Mesenchymal stem cell (in vitro differentiated cells and primary cell): ENCODE results near the gene DSCAML1.

Experiments
- DNase-seq: peaks from one replicate; pipeline ENCODE4 v3.0.0-alpha.2; 2013
- H2AFZ ChIP-seq: one replicate; pipeline ENCODE4 v1.6.1; 2013; ENCODE audit warnings: low read depth, mild to moderate bottlenecking, control low read depth, inconsistent platforms, low read length, moderate library complexity
- H2AK5ac ChIP-seq: 2 replicates; pipeline ENCODE4 v1.6.1; 2013; ENCODE audit warnings: low read length, moderate library complexity, mild to moderate bottlenecking, inconsistent platforms; ENCODE audit not compliant: severe bottlenecking
- H2BK120ac ChIP-seq: one replicate; pipeline ENCODE4 v1.6.1; 2013; ENCODE audit warnings: low read depth, mild to moderate bottlenecking, inconsistent platforms, low read length, moderate library complexity
- H2BK12ac ChIP-seq, 2 experiments: one replicate each; pipeline ENCODE4 v1.6.1; 2013; ENCODE audit warnings: inconsistent platforms in 2 of 2, low read length in 2 of 2, mild to moderate bottlenecking in 2 of 2, moderate library complexity in 2 of 2, control low read depth in 1 of 2
- H2BK15ac ChIP-seq: one replicate; pipeline ENCODE4 v1.6.1; 2013; ENCODE audit warnings: mild to moderate bottlenecking, low read depth, inconsistent platforms; ENCODE audit not compliant: poor library complexity, severe bottlenecking
- H2BK5ac ChIP-seq: 2 replicates; pipeline ENCODE4 v1.6.1; 2013; ENCODE audit warnings: low read depth, mild to moderate bottlenecking, low read length, control low read depth, inconsistent platforms; ENCODE audit not compliant: poor library complexity, severe bottlenecking
- H3K14ac ChIP-seq, 2 experiments: one replicate each; pipeline ENCODE4 v1.6.1; 2013; ENCODE audit warnings: inconsistent platforms in 2 of 2, low read length in 2 of 2, control low read depth in 1 of 2, mild to moderate bottlenecking in 1 of 2, moderate library complexity in 1 of 2
- H3K18ac ChIP-seq, 2 experiments: one replicate each; pipeline ENCODE4 v1.6.1; 2013; ENCODE audit warnings: inconsistent platforms in 2 of 2, low read length in 2 of 2, control low read depth in 1 of 2, low read depth in 1 of 2, mild to moderate bottlenecking in 1 of 2
- H3K23ac ChIP-seq, 2 experiments: one replicate each; pipeline ENCODE4 v1.6.1; 2013; ENCODE audit warnings: inconsistent platforms in 2 of 2, low read length in 2 of 2, mild to moderate bottlenecking in 2 of 2, moderate library complexity in 2 of 2, control low read depth in 1 of 2
- H3K27ac ChIP-seq: 2 replicates; pipeline ENCODE4 v1.5.1; 2013; ENCODE audit warnings: mild to moderate bottlenecking, moderate library complexity, low read length, control low read depth, inconsistent platforms; ENCODE audit not compliant: poor library complexity, severe bottlenecking
- H3K27me3 ChIP-seq, 2 experiments: 2 replicates each; pipeline versions ENCODE4 v1.6.1 to v1.7.0; 2013; ENCODE audit warnings: low read length in 2 of 2, mild to moderate bottlenecking in 2 of 2, moderate library complexity in 2 of 2, control low read depth in 1 of 2, inconsistent platforms in 1 of 2; ENCODE audit not compliant: control insufficient read depth in 1 of 2, insufficient read depth in 1 of 2
- H3K36me3 ChIP-seq, 2 experiments: 2 replicates each; pipeline versions ENCODE4 v1.6.1 to v1.7.0; 2013; ENCODE audit warnings: low read length in 2 of 2, control low read depth in 1 of 2, inconsistent platforms in 1 of 2, low read depth in 1 of 2, mild to moderate bottlenecking in 1 of 2; ENCODE audit not compliant: insufficient read depth in 2 of 2, control insufficient read depth in 1 of 2
- H3K4ac ChIP-seq, 2 experiments: one replicate each; pipeline ENCODE4 v1.6.1; 2013; ENCODE audit warnings: inconsistent platforms in 2 of 2, low read length in 2 of 2, mild to moderate bottlenecking in 2 of 2, moderate library complexity in 2 of 2, control low read depth in 1 of 2, low read depth in 1 of 2
- H3K4me1 ChIP-seq: 2 replicates; pipeline ENCODE4 v1.6.1; 2013; ENCODE audit warnings: low read depth, low read length, control low read depth; ENCODE audit not compliant: control insufficient read depth, insufficient read depth
- H3K4me2 ChIP-seq: 2 replicates; pipeline ENCODE4 v1.6.1; 2013; ENCODE audit warnings: low read length, mild to moderate bottlenecking, inconsistent platforms; ENCODE audit not compliant: poor library complexity, severe bottlenecking
- H3K4me3 ChIP-seq, 2 experiments: 2 replicates each; pipeline versions ENCODE4 v1.5.1 to v1.7.0; 2013; ENCODE audit warnings: low read length in 2 of 2, mild to moderate bottlenecking in 2 of 2, control low read depth in 1 of 2, low read depth in 1 of 2; ENCODE audit not compliant: insufficient read depth in 1 of 2
- H3K79me1 ChIP-seq: replicated peaks from 2 replicates; pipeline ENCODE4 v1.6.1; 2013; ENCODE audit warnings: mild to moderate bottlenecking, control low read depth, low read length, inconsistent platforms; ENCODE audit not compliant: poor library complexity, severe bottlenecking
- H3K9ac ChIP-seq: 2 replicates; pipeline ENCODE4 v1.7.0; 2013; ENCODE audit warnings: mild to moderate bottlenecking, low read length, moderate library complexity
- H3K9me3 ChIP-seq: 2 replicates; pipeline ENCODE4 v1.7.0; 2013; ENCODE audit warnings: mild to moderate bottlenecking, low read length; ENCODE audit not compliant: control insufficient read depth
- H4K8ac ChIP-seq: one replicate; pipeline ENCODE4 v1.6.1; 2013; ENCODE audit warnings: inconsistent platforms, mild to moderate bottlenecking, low read length, moderate library complexity
- H4K91ac ChIP-seq: one replicate; pipeline ENCODE4 v1.6.1; 2013; ENCODE audit warnings: mild to moderate bottlenecking, low read length, inconsistent platforms
- WGBS: methylation state at CpG from one replicate; pipeline ENCODE4 v1.1.7; 2013; ENCODE audit warnings: mixed read lengths; 5-methylcytosine and 5-hydroxymethylcytosine counted together

DSCAML1 gene

GRCh38 chr11:117826190-117826570 lies 29.2 kb upstream of the DSCAML1 start:
- Histone ChIP-seq H3K4me3 (no peak overlapping the region), H2BK5ac (peak overlapping the region; percentile 84), H2AFZ (no peak overlapping the region), H3K4me2 (no peak overlapping the region), H3K18ac (no peak overlapping the region), H2BK12ac (peak overlapping the region in 1 of 2 experiments; percentile 22), H3K27ac (peak overlapping the region; percentile 94), H3K36me3 (peaks cover 0 to 15% of the 10 kb centered on the region in 2 experiments), H3K23ac (no peak overlapping the region), H3K9me3 (no peaks in the 10 kb centered on the region), H4K8ac (no peak overlapping the region), H3K9ac (no peak overlapping the region), H3K14ac (no peak overlapping the region), H2BK15ac (no peak overlapping the region), H3K4me1 (peaks cover 65% of the 10 kb centered on the region), H3K27me3 (peaks cover 0 to 49% of the 10 kb centered on the region in 2 experiments), H3K79me1 (no peaks in the 10 kb centered on the region), H2BK120ac (no peak overlapping the region), H2AK5ac (peak overlapping the region; percentile 79), H3K4ac (no peak overlapping the region), H4K91ac (no peak overlapping the region)
- 77% methylated on average over 10 of the region's 10 CpGs for WGBS
- no peak for DNase-seq

- Histone ChIP-seq H2BK5ac (peak overlapping the region; percentile 39), H3K9ac (no peak overlapping the region), H4K8ac (no peak overlapping the region), H4K91ac (no peak overlapping the region), H2BK15ac (no peak overlapping the region), H3K18ac (peak overlapping the region in 1 of 2 experiments; percentile 16), H2AK5ac (peak overlapping the region; percentile 79), H3K79me1 (no peaks in the 10 kb centered on the region), H2BK12ac (peak overlapping the region; percentile 22 to 84), H3K14ac (no peak overlapping the region), H3K4me2 (no peak overlapping the region), H3K4ac (no peak overlapping the region), H3K4me1 (peaks cover 62% of the 10 kb centered on the region), H3K4me3 (no peak overlapping the region), H2AFZ (no peak overlapping the region), H3K23ac (no peak overlapping the region), H3K36me3 (peaks cover 0 to 16% of the 10 kb centered on the region in 2 experiments), H2BK120ac (no peak overlapping the region), H3K9me3 (no peaks in the 10 kb centered on the region), H3K27me3 (peaks cover 0 to 45% of the 10 kb centered on the region in 2 experiments), H3K27ac (peak overlapping the region; percentile 94)
- DNase-seq: no peak
- WGBS: 95% methylated on average over 8 of the region's 8 CpGs
Measured at GRCh38 chr11:117825538-117826189, 28.6 kb upstream of the DSCAML1 start.

GRCh38 chr11:117824571-117825537 lies 27.8 kb upstream of the DSCAML1 start, which contains the start of gene FXYD2:
Gene FXYD2, minus strand, starts transcription at chr11:117824744. Its CDS starts 66 bp downstream, at chr11:117824678.
- Histone ChIP-seq H3K9ac (peak within 1 kb of the TSS; percentile 1), H3K27me3 (peaks cover 0 to 40% of the 10 kb centered on the region in 2 experiments), H2AFZ (peak within 1 kb of the TSS; percentile 47), H4K91ac (peak within 1 kb of the TSS; percentile 88), H3K4me1 (peaks cover 64% of the 10 kb centered on the region), H3K36me3 (peaks cover 0 to 24% of the 10 kb centered on the region in 2 experiments), H2BK120ac (peak within 1 kb of the TSS; percentile 59), H3K79me1 (no peaks in the 10 kb centered on the region), H3K23ac (no peak within 1 kb of the TSS), H3K14ac (peak within 1 kb of the TSS in 1 of 2 experiments; percentile 85), H3K9me3 (no peaks in the 10 kb centered on the region), H2BK12ac (peak within 1 kb of the TSS; percentile 30 to 89), H2BK15ac (peak within 1 kb of the TSS; percentile 54), H3K4ac (peak within 1 kb of the TSS; percentile 39 to 52), H3K4me3 (peak within 1 kb of the TSS in 1 of 2 experiments; percentile 54), H3K4me2 (peak within 1 kb of the TSS; percentile 38), H4K8ac (peak within 1 kb of the TSS; percentile 93), H2AK5ac (peak within 1 kb of the TSS; percentile 79), H3K18ac (peak within 1 kb of the TSS; percentile 72 to 96), H2BK5ac (peak within 1 kb of the TSS; percentile 63), H3K27ac (peak within 1 kb of the TSS; percentile 94)
- WGBS: 74% methylated on average over 21 of the region's 22 CpGs
- peak; percentile 79 for DNase-seq
